Sigmoid colon (tissue), 4 donors: Measurements from ENCODE around the gene DYNC1I1.

ENCODE experiments used
- EP300 ChIP-seq, 4 donors: sonication (generic); formaldehyde crosslinking; IDR thresholded peaks; one replicate each; pipeline ENCODE4 v1.6.1; 2017; ENCODE audit warnings: antibody characterized with exemption in 4 of 4
- POLR2A ChIP-seq, 2 donors: fragments of 450-650 bp; IDR thresholded peaks; one replicate each; pipeline ENCODE4 v1.6.1; 2016; ENCODE audit warnings: antibody characterized with exemption in 2 of 2, mild to moderate bottlenecking in 2 of 2, moderate library complexity in 2 of 2
- POLR2AphosphoS5 ChIP-seq, 4 donors: sonication (generic); formaldehyde crosslinking; IDR thresholded peaks; one replicate each; pipeline ENCODE4 v1.6.1; 2017; ENCODE audit warnings: antibody characterized with exemption in 4 of 4
- TF ChIP-seq, protein P1 (sequence below), 4 experiments: fragments of 450-650 bp in 3 of 4; fragments of 200-600 bp in 1 of 4; IDR thresholded peaks; one replicate each; pipeline ENCODE4 v1.5.1; 2016 to 2019; ENCODE audit warnings: antibody characterized with exemption in 4 of 4, mild to moderate bottlenecking in 3 of 4, moderate library complexity in 2 of 4

DNA sequence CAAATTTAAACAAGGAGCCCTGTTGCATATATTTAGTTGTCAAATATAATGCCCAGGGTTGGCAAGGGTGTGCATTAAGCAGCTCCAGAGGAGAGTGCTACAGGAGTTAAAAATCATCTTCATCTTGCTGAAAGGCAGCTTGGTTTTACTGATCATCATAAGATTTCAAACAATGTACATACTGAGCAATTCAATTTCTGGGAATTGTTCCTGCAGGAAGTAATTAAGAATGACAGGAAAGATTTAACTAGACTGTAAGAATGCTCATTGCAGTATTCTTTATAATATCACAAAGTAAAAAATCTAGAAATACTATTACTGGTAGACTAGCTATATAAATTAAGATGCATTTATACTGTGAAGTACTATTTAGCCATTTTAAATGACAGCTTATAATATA is 153.6 kb downstream of the DYNC1I1 start:
- TF ChIP-seq POLR2A (IDR thresholded peaks at IDR 0.05) (no peak), POLR2AphosphoS5 (IDR thresholded peaks at IDR 0.05) (no peak), EP300 (IDR thresholded peaks at IDR 0.05) (no peak)
- TF ChIP-seq, protein P1, sequence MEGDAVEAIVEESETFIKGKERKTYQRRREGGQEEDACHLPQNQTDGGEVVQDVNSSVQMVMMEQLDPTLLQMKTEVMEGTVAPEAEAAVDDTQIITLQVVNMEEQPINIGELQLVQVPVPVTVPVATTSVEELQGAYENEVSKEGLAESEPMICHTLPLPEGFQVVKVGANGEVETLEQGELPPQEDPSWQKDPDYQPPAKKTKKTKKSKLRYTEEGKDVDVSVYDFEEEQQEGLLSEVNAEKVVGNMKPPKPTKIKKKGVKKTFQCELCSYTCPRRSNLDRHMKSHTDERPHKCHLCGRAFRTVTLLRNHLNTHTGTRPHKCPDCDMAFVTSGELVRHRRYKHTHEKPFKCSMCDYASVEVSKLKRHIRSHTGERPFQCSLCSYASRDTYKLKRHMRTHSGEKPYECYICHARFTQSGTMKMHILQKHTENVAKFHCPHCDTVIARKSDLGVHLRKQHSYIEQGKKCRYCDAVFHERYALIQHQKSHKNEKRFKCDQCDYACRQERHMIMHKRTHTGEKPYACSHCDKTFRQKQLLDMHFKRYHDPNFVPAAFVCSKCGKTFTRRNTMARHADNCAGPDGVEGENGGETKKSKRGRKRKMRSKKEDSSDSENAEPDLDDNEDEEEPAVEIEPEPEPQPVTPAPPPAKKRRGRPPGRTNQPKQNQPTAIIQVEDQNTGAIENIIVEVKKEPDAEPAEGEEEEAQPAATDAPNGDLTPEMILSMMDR (IDR thresholded peaks at IDR 0.05) = no peak
